Brain pericyte (primary cell): ENCODE measurements around the gene PTRH1.
"Not testable (repeated sequence)": the region's sequence is repeated elsewhere in the genome, so short reads cannot be mapped to it uniquely, and the experiment has no call there.

Experiments used
- DNase-seq: peaks from one replicate; pipeline ENCODE4 v3.0.0-alpha.2; 2012; ENCODE audit warnings: low read depth, low spot score

PTRH1 gene, protein sequence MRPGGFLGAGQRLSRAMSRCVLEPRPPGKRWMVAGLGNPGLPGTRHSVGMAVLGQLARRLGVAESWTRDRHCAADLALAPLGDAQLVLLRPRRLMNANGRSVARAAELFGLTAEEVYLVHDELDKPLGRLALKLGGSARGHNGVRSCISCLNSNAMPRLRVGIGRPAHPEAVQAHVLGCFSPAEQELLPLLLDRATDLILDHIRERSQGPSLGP

DNA sequence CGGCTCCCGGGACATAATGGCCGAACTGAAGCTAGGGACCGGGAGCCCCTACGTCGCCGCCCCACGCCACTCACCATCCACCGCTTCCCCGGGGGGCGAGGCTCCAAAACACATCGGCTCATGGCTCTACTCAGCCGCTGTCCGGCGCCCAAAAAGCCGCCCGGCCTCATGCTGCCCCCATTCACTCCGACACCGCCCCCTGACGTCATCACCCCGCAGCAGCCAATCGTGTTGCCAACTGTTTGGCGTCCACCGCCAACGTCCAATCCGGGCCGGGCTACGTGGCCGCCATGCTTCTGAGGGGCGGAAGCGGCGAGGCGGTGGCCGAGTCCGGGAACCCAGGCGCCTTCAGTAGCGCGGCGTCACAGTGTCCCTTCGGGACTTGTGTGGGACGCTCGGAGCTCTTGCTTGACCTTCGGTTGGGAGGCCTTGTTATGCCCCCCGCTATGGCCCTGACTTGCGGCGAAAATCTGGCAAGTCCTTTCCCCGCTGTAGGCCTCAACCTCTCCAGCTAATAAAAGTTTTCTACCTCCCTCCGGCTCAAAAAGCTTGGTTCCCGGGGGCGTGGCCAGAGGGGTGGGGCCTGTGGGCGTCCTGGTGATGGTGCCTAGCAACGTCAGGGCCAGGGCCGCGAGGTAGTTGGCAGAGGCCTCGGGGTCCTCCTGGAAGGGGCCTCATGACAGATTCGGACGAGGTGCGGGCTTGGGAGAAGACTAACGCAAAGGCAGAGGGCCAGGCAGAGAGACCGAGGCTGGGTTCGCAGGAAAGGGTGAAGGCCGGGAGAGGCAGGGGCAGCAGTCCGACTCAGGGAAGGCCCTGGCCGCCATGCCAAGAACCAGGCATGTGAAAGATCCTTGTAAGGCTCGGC is at the start of gene PTRH1, which contains the start of gene TTC16:
TSS of gene PTRH1 (minus strand) at position 194 of the 868 bp plus-strand sequence. CDS start at position 170, 24 bp downstream.
TSS of gene TTC16 (plus strand) at position 610 of the 868 bp plus-strand sequence. CDS start at position 677, 67 bp downstream.
- peak; percentile 86 for DNase-seq

GRCh38 chr9:127763918-127764384 is 48.5 kb upstream of the PTRH1 start:
- no peak for DNase-seq

- DNase-seq = no peak
These were observed 46.7 kb upstream of the PTRH1 start for GRCh38 chr9:127762111-127762676.

DNA sequence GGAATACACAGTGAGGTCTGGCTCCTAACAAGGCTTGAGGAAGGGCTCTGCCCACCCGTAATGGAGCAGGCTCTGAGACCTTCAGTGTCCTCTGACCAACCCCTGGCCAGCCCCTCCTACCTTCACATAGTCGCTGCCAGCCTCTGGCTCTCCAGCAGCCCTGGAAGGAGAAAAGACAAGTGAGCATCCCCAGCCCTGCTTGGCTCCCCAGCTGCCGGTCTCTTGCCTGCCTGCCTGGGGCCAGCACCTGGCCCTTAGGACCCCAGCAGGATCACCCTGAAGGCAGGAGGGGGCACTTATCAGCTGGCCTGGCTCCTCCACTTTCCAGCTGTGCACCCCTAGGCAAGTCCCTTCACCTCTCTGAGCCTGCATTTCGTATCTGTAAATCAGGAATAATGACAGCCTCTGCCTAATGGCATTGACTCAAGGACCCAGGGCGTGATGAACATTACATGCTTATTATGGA is 46.1 kb upstream of the PTRH1 start:
- DNase-seq = no peak

DNA sequence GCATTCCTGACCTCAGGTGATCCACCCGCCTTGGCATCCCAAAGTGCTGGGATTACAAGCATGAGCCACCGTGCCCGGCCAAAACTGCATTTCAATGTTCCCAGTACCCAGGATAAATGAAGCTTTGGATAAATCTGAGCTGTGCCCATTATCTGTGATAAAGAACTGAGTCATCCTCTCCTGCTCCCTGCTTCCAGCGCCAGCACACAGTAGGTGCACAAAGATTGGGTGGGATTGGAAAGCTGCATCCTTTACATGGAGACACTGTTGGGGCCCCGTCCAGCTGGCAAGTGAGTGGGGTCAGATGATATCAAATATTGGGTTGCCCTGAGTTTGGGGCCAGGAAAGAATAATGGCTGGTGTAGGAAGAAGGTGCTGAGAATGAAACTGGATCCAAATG is 45.6 kb upstream of the PTRH1 start:
- DNase-seq = no peak

DNA sequence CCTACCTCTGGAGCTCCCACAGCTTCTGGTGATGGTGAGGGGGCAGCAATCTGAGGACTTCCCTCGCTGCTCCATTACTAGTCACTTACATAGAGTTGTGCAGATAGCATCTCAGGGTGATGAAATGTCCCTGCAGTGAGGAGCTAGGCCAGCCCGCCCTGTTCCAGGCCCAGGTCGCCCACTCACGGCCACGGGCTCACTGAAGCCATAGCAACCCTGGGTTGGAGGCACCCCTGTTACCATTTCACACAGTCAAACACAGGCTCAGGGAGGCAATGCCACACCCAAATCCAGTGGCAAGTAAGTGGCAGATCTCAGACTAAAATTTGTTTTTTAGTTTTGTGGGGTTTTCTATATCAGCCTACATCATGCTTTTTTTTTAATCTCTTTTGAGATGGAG is 43.4 kb upstream of the PTRH1 start:
- no peak for DNase-seq

DNA sequence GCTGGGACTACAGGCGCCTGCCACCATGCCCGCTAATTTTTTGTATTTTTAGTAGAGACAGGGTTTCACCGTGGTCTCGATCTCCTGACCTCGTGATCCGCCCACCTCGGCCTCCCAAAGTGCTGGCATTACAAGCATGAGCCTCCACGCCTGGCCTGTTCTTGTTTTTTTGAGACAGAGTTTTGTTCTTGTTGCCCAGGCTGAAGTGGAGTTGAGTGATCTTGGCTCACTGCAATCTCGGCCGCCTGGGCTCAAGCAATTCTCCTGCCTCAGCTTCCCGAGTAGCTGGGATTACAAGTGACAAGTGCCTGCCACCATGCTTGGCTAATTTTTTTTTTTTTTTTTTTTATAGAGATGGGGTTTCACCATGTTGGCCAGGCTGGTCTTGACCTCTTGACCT is 41.3 kb upstream of the PTRH1 start:
- DNase-seq = not testable (repeated sequence)

GRCh38 chr9:127756233-127756632 is 40.8 kb upstream of the PTRH1 start:
- DNase-seq = no peak

DNA sequence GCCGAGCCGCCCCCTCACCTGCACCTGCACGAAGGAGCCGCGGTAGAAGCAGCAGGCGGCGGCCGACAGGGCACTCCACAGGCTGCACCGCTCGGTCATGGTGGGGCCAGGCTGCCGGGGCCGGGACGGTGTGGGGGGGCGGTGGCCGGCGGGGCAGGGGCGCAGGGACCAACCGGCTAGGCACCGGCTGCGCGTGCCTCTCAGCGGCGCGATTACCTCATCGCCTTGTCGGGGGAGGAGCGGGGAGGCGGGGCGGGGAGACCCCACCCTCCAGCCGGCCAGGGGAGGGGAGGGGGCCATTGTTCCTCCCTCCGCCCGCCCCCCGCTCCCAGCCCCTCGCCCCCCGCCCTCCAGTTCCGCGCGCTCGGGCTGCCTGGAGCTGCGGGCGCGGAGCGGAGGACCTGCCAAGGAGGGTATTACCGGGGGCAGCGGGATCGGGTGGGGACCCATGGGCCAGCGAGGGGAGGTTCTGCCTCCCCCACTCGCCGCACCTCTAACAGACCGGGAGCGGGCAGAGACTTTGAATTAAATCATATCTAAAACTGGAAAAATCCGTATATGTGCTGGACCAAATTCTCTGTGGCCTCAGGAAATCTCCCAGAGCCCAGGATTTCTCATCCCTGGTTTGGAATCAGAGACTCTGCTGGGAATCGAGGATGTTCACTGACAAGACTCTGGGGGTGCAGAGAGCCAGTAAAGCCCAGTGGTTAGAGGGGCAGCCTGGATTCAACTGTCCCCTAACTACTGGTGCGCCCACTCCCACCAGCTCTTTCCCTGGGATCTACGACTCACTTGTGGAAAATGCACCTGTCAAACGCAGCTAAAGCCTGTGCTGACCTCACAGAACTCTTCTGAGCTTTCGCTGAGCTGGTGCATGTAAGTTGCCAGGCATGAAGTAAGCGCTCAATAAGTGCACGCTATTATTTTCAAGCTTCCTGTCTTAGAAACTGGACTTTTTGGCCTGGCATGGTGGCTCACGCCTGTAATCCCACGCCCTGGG is 39.9 kb upstream of the PTRH1 start:
- DNase-seq = no peak

GRCh38 chr9:127754099-127755060 is 38.9 kb upstream of the PTRH1 start:
- DNase-seq = no peak

DNA sequence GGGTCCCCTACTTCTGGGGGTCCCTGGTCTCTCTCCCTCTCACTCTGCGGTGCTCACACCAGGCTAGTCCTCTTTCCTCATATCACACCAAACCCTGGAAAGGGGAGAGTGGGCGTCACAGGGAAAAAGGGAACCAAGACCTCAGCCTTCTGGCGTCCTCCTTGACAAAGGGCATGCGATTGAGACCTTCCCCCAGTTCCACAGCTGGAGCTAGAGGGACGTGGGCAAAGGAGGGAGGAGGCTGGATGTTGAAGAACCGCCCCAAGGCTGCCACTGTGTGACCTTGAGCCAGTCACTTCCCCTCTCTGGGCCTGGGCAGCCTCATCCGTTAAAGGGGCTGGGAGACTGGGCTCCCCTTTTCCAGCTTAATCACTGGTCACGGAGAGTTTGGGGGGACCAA is 38.2 kb upstream of the PTRH1 start:
- no peak for DNase-seq

DNA sequence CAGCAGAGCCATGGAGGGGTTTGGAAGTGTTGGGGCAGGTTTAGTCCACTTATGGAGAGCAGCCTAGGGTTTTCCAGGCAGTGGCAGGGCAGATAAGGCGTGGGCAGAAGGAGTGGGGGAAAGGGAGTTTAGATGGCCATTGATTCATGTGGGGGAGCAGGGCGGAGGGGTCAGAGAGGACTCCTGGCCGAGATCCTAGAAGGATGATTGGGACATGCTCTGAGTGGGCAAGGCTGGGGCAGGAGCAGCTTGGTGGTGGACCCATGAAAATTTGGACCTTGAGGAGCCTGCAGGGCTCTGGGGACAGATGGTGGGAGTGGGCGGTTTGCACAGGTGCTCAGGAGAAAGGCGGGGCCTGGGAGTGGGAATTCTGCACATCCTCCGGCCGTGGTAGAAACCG is 37.7 kb upstream of the PTRH1 start:
- DNase-seq = no peak

DNA sequence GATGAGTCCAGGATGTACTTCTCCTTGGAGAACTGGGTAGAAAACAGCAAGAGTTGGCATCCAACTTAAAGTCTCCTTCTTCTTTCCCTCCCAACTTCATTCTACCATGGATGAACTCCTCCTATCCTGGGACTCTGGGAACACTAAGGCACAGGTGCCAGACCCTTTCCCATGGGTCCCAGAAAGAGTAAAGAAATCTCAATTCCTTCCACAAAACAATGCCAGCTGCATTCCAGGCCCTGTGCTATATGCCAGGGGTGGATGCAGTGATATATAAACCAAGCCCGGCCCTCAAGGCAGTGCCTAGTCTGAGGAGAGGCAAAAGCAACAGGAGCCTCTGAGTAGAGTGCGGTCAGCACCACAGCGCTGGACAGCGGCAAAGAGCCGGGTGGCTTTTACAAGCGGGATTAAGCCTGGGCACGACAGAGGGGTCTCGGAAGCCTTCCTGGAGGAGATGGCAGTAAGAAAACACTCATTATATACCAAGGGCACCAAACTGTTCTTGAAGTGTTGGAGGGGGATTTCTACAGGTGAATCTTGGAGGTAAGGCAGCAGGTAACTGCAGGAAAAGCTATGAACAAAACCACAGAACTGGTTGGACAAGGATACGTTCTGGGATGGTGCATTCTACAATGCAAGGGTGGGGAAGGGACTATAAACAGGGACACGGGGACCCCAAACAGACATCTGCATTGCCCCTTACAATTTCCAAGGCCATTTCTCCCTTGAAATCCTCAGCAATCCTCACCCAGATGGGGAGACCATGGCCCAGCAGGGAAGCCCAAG is 36.0 kb upstream of the PTRH1 start:
- no peak for DNase-seq

DNA sequence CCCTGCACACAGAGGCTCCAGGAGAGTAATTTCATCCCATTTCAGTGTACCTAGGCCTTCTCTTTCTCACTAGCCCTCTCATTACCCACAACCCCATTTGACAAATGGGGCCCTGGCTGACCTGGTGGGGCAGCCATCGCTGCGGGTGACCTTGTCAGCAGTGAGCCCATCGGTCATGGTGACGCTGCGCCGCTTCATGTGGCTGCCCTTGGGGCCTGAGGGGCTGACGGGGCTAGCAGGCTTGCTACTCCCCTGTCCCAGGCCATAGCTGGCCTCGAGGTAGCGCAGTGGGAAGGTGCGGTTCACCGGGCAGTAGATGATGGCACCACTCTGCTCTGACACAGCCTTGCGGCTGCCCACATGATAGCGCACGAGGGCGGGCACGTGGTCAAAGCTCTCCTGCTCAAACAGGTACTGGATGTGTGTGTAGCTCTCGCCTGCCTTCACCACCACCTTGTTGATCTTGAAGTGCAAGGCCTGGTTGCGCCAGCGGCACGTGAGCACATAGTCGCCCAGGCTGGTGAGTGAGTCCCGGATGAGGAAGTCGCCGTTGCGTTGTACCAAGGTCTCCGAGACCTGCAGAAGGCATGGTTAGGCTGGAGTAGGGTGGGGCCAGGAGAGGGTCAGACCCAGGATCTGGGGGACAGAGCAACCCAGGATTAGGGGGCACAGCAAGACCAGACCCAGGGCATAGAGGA is 33.8 kb upstream of the PTRH1 start:
- no peak for DNase-seq

- no peak for DNase-seq
These were observed 31.6 kb upstream of the PTRH1 start for GRCh38 chr9:127746959-127747569.

DNA sequence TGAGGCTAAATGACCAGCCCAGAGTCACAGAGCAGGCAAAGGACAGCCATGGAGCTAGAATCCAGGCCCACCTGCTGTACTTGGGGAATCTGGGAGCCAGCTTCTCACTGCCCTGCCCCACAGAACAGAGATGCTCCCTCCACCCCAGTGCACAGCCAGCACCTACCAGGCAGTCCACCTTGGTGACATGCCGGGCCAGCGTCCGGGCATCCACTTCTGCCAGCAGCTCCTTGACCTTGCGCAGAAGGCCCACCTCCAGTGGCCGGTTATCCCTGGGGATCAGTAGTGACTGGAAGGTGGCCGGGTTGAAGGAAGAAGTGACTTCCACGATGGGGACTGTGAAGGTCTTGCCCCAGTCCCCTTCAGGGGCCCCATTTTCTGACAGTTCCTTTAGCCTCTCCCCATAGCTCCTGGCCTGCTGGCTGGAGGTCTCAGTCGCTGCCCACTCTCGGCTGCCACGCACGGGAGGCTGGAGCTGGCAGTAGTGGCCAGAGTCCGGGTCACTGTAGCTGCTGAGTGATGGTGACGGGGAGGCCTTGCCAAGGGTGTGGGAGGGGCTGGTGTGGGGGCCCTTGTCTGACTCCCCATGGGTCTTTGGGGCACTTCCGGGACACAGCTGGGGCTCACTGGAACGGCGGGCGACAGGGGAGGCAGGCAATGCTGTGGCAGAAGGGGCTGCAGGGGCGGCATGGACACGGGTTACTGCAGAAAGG is 29.1 kb upstream of the PTRH1 start:
- no peak for DNase-seq

DNA sequence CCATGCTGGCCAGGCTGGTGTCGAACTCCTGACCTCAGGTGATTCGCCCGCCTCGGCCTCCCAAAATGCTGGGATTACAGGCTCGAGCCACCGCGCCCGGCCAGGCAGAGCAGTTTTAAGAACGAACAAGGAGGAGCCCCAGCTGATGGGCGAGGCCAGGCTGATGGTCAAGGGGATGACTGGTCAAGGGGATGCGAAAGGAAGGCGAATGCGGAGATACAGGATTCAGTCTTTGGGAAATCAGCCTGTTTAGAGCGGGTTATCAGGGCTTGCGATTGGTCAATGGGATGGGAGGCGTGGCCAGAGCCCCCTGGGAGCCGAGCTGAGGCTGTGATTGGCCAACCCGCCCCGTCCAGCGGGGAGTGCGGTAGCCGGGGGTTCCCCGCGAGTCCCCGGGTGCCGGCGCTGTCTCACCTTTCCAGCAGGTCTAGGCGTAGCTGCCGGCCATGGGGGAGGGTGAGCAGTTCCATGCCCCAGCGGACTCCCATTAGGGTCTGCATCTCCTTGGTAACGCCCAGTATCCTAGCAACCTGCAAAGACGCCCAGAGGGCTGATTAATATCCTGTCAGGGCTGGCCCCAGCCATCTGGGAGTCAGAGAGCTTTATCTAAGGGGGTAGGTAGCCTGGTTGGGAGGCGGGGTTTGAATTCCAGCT is 27.1 kb upstream of the PTRH1 start:
- DNase-seq = no peak
